Hematopoietic multipotent progenitor cell treated with erythropoietin and hydrocortisone succinate and interleukin-3 and kit ligand, for 4 days (in vitro differentiated cells): Measurements from ENCODE around the gene CLEC2A.
"Not testable (repeated sequence)": the region's sequence is repeated elsewhere in the genome, so short reads cannot be mapped to it uniquely, and the experiment has no call there.

Source experiments
- DNase-seq: peaks from one replicate; pipeline ENCODE4 v3.0.0-alpha.2; 2015

Gene CLEC2A

GRCh38 chr12:9880532-9881078 lies 51.6 kb downstream of the CLEC2A start:
- DNase-seq: no peak

GRCh38 chr12:9876120-9876519 lies 56.0 kb downstream of the CLEC2A start:
- not testable (repeated sequence) for DNase-seq

GRCh38 chr12:9872742-9873141 lies 59.4 kb downstream of the CLEC2A start:
- no peak for DNase-seq

GRCh38 chr12:9872162-9872561 lies 60.0 kb downstream of the CLEC2A start:
- peak; percentile 28 for DNase-seq

GRCh38 chr12:9870286-9870866 lies 61.8 kb downstream of the CLEC2A start:
- peak; percentile 60 for DNase-seq

GRCh38 chr12:9869307-9870161 lies 62.6 kb downstream of the CLEC2A start, which contains the start of gene CLEC2B:
Gene CLEC2B (minus strand): TSS chr12:9869354.
- DNase-seq: peak; percentile 85

- no peak for DNase-seq
These were observed 63.2 kb downstream of the CLEC2A start for GRCh38 chr12:9868951-9869306.

- peak; percentile 69 for DNase-seq
These were observed 63.8 kb downstream of the CLEC2A start for GRCh38 chr12:9868311-9868801.

GRCh38 chr12:9867531-9867930 lies 64.6 kb downstream of the CLEC2A start:
- peak; percentile 54 for DNase-seq

- peak; percentile 44 for DNase-seq
These were observed 65.3 kb downstream of the CLEC2A start for GRCh38 chr12:9866860-9867269.

GRCh38 chr12:9864913-9865675 lies 67.1 kb downstream of the CLEC2A start:
- peak; percentile 40 for DNase-seq
